Renal pelvis (tissue), 12 donors: ENCODE results near the gene ZNF837. TPM values are rescaled to one million over a fixed set of nuclear protein-coding genes. Genes with fewer than 3 reads are reported as not detected.
A peak's percentile ranks its signal among the peaks of the same experiment; 100 is the strongest.
"Not testable (repeated sequence)": the region's sequence is repeated elsewhere in the genome, so short reads cannot be mapped to it uniquely, and the experiment has no call there.

Experiments used
- DNase-seq: peaks from one replicate; pipeline ENCODE4 v3.0.0-alpha.2; 2013
- long read RNA-seq, 16 experiments: transcript quantifications; one replicate each; lab custom pipeline, GENCODE V29; 2026
- polyA plus RNA-seq, 3 donors: library from polyadenylated mRNA; unstranded; fragments of 120-200 nt; gene quantifications; one replicate each; pipeline ENCODE4 v1.2.1, GENCODE V29; 2013; ENCODE audit not compliant: insufficient read length in 3 of 3

ZNF837 gene
- 1 to 10 TPM; 5.6 to 6.2 (median 5.8) TPM for polyA plus RNA-seq
- long read RNA-seq, donor 1, partial matches to known transcripts, result 3,472 of 3,548 reads
- long read RNA-seq, donor 1, other reads (novel, unspliced or antisense), result 72 of 3,548 reads
- long read RNA-seq, donor 2, partial matches to known transcripts, result 6 of 7 reads
- long read RNA-seq, donor 2, other reads (novel, unspliced or antisense), result 0 of 7 reads
- long read RNA-seq, donor 3, partial matches to known transcripts, result 2,038 of 2,092 reads
- long read RNA-seq, donor 3, other reads (novel, unspliced or antisense), result 52 of 2,092 reads
- long read RNA-seq, donor 4, partial matches to known transcripts, result 0 of 1 reads
- long read RNA-seq, donor 4, other reads (novel, unspliced or antisense), result 0 of 1 reads
- long read RNA-seq, donor 5, partial matches to known transcripts, result 0 of 1 reads
- long read RNA-seq, donor 5, other reads (novel, unspliced or antisense), result 0 of 1 reads
- long read RNA-seq, donor 6, partial matches to known transcripts, result 0 of 1 reads
- long read RNA-seq, donor 6, other reads (novel, unspliced or antisense), result 0 of 1 reads
- long read RNA-seq, donor 7, partial matches to known transcripts, result 31 of 42 reads
- long read RNA-seq, donor 7, other reads (novel, unspliced or antisense), result 7 of 42 reads
- long read RNA-seq, donor 8, partial matches to known transcripts, result 0 of 1 reads
- long read RNA-seq, donor 8, other reads (novel, unspliced or antisense), result 0 of 1 reads
- long read RNA-seq, donor 9, partial matches to known transcripts, result 0 of 5 reads
- long read RNA-seq, donor 9, other reads (novel, unspliced or antisense), result 0 of 5 reads
- long read RNA-seq, donor 10, partial matches to known transcripts, result 0 of 2 reads
- long read RNA-seq, donor 10, other reads (novel, unspliced or antisense), result 0 of 2 reads
- long read RNA-seq, donor 11, partial matches to known transcripts, result 0 of 5 reads
- long read RNA-seq, donor 11, other reads (novel, unspliced or antisense), result 0 of 5 reads
- long read RNA-seq, donor 12, partial matches to known transcripts, result 7 of 11 reads
- long read RNA-seq, donor 12, other reads (novel, unspliced or antisense), result 0 of 11 reads
- long read RNA-seq, donor 13, partial matches to known transcripts, result 28 of 28 reads
- long read RNA-seq, donor 13, other reads (novel, unspliced or antisense), result 0 of 28 reads
- long read RNA-seq, donor 14, partial matches to known transcripts, result 11 of 17 reads
- long read RNA-seq, donor 14, other reads (novel, unspliced or antisense), result 0 of 17 reads
- long read RNA-seq, donor 15, partial matches to known transcripts, result 0 of 1 reads
- long read RNA-seq, donor 15, other reads (novel, unspliced or antisense), result 0 of 1 reads
- long read RNA-seq, donor 16, partial matches to known transcripts, result 5 of 6 reads
- long read RNA-seq, donor 16, other reads (novel, unspliced or antisense), result 0 of 6 reads

DNA sequence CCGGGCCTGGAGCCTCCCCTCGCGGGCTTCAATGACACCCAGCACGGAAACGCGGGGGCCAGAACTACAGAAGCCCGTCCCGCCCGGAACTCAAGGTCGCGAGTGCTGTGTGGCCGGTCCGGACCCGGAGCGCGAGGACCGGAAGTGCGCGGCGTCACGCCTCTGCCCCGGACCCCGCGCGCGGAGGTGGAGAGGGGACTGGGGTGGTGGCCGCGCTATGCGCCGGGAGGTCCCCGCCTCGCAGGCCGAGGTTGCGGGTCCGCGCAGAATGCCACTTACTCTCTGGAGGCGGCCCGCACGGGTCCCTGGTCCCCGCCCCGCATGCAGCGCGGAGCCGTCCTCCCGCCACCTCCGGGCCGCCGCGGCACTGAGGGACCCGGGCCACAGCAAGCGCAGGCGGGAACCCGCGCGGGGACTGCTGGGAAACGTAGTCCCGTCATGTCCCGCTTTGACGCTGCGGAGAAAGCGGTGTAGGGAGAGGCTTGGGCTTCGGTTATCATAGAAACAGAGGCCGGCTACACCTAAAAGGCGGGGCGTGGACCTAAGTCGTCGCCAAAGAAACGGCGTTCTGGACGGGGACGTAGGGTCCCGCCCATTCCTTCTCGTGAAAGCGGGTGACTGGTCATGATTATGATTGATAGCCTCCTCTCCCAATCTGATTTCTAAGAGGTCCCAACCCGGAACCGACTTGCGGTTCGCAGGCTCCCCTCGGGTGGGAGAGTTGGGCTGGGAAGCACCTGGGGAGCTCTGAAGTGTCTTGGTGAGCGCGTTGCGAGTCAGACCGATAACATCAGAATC lies at the start of gene ZNF837:
ZNF837 (minus strand) TSS at position 369 of the 798 bp plus-strand sequence. CDS start 11,698 bp downstream, outside the sequence.
- DNase-seq, result peak; percentile 100

DNA sequence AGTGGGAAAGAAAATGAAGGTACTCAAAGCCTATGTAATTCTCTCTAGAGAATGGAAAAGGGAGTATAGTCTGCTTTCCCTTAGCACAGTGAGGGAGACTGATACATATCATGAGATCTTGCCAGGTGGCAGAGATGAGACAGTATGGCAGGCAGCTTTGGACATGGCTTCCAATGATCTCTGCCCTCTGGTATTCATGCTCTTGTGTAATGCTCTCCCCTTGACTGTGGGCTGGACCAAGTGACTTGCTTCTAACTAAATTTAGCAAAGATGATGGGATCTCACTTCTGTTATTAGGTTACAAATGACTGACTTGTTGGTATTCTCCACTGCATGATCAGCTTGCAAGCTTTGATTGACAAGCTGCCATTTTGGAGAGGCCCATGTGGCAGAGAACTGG lies 48.9 kb upstream of the ZNF837 start:
- no peak for DNase-seq

DNA sequence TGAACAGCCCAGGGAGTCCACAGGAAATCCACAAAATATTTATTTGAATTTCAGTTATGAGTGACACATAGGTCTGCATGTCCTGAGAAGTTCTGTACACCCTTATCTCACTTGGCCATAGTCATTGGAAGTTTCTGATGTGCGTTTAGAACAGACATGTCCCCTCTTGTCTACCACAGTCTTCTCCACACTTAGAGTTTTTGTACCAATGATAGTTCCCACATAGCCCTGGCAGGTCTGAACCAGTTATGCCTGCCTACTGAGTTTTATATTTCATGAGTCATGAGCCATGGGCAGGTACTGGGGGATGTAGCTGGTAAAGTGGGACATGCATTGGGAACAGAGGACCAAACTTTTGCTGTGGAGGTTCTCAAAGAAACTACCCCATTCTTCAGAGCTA lies 47.8 kb upstream of the ZNF837 start:
- no peak for DNase-seq

DNA sequence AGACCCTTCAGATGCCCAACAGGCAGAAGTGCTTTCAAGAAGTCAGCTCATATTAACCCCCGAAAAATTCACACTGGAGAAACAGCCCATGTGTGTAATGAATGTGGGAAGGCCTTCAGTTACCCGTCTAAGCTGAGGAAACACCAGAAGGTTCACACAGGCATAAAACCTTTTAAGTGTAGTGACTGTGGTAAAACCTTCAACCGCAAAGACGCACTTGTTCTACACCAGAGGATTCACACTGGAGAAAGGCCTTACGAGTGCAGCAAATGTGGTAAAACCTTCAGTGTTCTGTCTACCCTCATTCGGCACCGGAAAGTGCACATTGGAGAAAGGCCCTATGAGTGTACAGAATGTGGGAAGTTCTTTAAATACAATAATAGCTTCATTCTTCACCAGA lies 36.2 kb upstream of the ZNF837 start:
- DNase-seq, result no peak

DNA sequence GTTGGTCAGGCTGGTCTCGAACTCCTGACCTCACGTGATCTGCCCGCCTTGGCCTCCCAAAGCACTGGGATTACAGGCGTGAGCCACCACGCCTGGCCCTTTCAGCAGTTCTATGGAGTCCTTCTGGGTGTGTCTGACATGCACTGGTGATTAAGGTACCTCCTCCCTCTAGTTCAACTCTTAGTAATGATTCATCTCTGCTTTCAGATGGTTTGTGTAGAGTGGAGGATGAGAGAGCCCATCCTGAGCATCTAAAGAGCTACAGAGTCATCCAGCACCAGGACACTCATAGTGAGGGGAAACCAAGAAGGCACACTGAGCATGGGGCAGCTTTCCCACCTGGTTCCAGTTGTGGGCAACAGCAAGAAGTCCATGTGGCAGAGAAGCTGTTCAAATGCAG lies 35.8 kb upstream of the ZNF837 start:
- no peak for DNase-seq

DNA sequence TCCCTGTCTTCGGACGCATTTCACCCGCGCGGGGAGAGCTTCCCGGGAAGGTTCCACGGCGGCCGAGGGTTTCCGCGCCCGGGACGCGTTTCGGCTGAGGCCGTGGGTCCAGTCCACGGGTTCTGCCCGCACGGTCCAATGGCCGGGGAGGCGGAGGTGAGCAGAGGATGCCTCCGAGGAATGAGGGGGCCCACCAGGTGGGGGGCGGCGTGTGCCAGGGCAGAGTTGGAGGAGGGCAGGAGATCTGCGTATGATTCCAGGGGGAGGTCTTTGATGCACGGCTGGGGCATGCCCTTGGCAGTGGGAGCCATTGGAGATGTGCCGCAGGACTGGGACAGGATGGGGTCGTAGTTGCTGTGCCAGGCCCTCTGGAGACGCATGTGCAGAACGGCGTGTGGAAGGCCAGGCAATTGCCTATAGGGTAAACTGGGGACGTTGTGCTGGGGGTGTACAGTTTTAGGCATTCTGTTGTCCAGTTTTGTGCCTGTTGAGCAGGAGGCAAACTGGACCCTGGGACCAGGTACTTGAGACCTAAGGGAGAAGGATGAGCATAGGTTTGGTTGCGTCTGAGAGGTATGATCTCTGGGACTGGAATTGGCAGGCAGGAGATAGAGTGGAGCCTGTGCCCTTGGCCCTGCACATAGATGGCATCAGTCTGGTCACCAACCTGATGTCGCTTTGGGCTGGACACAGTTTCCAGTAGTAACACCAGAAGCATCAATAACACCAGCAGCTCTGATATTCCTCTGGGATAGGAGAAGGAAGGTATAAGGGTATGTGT lies 28.4 kb upstream of the ZNF837 start:
- DNase-seq, result no peak

DNA sequence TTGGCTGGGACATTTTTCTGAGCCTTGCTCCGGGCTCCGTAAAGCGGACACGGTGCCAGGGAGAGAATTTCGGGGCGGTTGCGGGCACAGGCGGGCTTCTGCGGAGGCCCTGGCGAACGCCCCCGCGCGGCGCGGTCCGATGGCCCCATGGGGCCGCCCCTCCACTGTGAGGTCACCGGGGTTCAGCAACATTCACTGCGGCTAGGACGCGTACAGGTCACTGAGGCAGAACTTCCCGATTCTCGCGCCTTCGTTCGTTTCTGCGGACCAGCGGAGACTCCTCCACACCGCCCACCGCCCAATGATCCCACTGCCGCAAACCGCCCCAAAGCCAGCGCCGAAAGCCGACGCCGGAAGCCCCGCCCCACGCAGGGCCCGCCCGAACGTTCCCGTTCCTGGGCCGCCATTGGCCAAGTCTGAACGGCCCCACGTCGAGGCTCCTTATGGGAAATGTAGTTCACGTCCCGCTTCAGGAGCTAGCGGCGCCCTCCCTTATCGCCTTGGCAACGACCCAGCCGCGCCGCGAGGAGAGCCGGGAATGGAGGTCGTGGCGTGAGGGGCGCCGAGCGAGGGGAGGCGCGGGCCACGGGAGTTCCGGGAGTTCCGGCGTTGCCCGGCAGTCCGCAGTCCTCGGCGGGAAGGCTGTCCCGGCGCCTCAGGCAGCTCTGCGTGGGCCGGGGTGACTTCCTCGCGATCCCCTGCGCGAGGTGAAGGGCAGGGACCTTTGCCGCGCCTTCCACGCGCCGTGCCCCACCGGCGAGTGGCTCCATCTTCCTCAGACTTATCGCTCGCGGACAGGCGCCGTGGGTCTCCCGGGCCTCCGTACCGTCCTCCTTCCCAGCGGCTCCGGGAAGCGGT lies 27.6 kb upstream of the ZNF837 start, which contains the start of gene ZNF584:
ZNF584 (plus strand) TSS at position 498 of the 858 bp plus-strand sequence. CDS start 499 bp downstream, outside the sequence.
- peak; percentile 97 for DNase-seq

DNA sequence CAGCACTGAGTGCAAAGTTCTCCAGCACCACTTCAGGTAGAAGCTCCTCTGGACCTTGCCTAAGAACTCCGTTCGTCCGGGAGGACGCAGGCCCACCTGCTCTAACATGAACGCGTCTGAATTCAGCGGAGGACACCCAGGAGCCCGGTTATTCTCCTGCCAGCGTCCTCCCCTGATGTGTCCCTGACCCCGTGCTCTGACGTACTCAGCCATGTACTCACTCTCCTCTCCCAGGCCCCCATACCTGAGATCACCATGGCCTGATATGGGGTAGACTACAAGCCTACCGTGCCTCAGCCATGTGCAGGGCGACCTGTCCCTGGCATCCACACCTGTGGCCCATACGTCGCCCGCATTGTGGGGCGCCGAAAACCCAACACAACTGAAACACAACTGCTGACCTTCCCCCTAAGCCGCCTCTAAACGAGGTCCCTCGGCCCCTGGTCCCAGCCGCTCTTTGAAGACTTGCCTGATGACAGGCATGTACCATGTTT lies 26.9 kb upstream of the ZNF837 start:
- DNase-seq, result no peak

DNA sequence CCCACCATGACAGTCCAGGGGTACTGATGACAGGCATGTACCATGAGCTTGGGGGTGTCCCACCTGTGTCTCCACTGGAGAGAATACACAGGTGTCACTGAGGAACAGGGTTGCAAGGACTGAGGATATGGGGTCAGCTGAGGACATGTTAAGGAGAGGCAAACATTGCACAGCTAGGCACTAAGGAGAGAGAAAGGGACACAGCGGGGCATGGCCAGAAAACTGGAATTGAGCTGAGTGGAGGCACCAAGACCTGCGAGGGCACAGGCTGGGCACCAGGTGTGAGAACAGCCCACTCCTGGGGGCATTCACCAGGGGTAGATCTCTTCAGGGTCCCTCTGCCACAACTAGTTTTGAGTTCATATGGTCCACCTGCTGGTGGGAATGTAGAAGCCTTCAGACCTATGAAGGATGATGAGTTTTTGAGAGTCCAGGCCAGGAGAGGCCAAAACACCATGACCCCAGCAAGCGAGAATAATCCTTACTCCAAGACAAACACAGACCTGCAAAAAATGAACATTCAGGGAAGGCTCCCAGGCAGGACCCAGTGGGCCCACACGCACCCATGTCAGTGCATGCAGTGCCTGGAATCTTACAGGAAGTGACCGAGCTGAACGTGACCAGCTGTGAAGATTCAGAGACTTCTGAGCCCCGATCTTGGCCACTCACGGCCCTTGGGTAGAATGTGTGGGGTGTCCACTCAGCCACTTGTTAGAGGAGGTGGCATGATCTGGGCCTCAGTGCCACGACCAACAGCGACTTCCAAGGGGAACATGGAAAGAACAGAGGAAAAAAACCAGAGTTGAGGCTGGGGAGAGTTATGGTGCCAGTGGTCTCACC lies 26.2 kb upstream of the ZNF837 start:
- no peak for DNase-seq

DNA sequence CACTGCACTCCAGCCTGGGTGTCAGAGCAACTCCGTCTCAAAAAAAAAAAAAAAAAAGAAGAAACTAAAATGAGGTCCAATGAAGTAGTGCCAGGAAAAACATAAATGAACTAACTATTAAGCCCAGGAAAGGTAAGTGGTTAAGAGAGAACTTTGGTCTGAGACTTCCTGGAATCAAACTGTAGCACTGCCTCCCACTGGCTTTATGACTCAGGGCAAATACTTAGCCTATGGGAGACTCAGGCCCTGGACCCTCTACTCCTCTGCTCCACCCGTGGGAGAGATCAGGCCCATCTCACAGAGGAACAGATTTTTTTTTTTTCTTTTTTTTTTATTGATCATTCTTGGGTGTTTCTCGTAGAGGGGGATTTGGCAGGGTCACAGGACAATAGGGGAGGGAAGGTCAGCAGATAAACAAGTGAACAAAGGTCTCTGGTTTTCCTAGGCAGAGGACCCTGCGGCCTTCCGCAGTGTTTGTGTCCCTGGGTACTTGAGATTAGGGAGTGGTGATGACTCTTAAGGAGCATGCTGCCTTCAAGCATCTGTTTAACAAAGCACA lies 23.2 kb upstream of the ZNF837 start:
- not testable (repeated sequence) for DNase-seq

DNA sequence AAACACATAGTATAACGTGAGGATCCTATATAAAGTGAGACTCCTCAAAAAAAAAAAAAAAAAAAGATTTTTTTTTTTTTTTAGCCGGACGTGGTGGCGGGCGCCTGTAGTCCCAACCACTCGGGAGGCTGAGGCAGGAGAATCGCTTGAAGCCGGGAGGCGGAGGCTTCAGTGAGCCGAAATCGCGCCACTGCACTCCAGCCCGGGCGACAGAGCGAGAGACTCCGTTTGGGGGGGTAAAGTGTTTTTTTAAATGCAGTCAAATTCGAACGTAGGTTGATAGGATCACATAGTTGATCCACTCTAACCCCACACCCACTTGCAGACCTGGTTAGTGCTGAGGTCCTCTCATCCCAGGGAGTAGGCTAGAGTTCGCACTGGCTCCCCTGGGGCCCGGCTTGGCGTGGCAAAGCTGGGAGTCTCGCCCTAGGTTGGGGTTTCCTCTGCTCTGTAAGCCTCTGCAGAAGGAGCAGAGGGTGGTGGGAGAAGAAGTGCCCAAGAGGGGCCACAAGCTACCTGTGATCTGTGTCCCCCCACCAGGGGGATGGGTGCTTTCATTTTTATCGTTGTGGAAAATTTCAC lies 21.1 kb upstream of the ZNF837 start:
- no peak for DNase-seq

DNA sequence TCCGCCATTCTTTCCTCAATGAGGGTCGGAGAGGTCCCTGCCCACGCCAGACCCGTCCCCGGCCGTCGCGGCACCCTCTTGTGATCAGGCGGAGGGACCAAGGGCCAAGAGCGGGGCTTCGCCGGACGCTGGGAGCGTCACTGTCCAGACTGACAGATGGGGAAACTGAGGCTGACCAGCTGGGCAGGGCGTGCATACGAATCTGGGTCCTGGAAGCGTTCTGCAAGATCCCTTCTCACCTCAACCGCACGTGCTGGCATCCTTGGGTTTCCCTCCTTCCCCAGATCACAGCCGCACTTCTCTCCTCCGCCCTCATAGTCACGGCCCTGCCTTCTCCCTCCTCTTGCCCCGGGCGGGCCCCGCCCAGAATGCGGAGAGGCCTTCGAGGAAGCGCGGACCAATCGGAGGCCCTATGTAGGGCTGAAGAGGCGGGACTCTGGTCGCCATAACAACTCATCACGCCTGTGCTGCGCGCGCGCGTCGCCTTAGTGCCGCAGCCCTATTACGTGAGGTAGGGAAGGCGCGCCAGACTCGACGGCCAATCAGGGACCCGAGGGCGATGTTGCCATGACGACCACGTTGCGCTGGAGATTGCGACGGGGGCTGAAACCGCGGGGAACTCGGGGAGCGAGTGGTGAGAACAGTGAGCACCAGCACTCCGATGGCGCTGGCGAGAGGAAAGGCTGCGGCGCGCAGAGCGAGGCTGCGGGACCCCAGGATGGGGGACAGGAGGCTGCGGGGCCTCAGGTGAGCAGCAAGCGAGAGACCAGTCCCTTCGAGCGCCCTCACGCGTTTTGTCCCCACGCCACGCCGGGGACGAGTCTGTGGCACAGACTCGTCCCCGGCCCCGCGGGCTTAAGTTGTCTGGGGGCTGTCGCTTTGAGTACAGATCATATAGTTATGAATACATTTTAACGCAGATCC lies 20.3 kb upstream of the ZNF837 start:
- DNase-seq, result peak; percentile 99

DNA sequence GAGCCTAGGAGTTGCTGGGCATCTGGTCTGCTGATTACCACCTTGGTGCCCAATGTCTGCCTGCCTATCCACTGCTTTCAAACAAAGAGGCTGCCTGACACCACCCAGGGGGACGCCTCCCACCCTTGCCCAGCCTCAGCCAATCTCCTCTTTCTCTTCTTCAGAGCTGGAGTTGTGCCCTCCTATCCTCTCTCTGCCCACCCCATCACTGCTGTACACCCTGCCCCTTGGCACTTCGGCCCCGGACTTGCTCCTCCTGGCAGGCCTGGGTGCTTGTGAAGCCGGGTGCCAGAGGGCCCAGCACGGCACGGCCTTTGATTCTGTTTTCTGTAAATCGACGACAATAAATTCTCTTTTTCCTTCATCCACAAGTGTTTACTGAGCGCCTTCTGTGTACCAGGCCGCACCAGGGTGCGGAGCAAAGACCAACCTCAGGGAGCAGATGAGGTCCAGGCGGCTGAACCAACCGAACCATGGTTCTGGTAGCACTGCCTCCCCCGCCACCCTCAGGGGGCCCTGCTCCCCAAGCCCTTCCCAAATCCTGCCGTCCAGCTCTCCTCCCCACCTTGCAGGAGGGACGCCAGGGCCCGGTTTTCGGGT lies 19.6 kb upstream of the ZNF837 start:
- DNase-seq, result no peak

DNA sequence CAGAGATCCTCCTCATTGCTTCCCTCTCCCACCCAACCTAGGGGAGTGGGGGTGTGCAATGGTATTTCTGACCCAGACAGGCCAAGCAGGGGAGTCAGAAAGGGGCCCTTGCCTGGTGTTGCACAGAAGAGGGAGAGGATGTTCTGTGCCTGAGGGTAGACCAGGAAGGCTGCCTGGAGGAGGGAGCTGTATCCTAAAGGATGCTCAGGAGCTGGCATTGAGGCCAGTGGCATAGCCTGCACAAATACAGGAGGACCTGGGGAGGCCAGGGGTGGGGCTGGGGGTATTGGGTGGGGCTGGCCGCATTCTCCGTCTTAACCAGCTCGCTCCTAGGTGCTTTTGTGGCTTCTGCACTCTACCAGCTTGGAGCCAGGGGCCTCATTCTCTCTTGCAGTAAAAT lies 19.1 kb upstream of the ZNF837 start:
- DNase-seq, result no peak

DNA sequence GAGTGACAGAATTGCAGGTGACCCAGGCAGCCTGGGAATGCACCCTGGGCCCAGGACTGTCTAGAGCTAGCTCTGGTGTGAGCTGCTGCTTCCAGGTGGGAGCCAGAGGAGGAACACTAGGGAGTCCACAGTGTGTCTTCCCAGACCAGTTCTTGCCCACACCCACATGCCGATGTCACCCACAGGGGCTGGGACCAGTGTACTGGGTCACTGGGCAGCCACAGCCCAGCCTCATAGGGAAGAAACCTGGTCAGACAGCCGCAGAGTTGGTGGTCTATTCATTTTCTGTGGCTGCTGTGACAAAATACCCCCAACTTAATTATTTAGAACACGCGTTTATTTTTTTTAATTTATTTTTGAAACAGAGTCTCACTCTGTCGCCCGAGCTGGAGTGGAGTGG lies 17.7 kb upstream of the ZNF837 start:
- no peak for DNase-seq
